ENCODE results near the gene OR9A4.

OR9A4 gene

DNA sequence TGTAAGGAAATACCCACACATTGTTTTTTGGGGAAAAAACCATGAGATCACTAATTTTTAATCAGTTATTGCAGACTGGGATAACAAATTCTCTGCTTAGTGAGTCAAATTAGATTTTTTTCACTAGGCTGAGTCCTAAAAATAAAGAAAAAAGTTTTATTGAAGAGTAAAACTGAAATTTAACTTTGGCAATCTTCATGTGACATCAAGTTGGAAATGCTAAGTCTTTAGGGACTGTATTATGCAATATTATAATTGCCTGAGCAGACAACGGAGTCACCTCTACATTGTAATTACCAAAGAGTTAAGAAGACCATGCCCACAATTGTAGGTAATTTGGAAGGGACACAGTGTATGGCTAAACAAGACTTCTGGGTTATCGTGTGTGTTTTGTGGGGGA is 32.8 kb downstream of the OR9A4 start:
- DNase-seq (ENCODE audit: low read depth in 2 of 2), result no peak

DNA sequence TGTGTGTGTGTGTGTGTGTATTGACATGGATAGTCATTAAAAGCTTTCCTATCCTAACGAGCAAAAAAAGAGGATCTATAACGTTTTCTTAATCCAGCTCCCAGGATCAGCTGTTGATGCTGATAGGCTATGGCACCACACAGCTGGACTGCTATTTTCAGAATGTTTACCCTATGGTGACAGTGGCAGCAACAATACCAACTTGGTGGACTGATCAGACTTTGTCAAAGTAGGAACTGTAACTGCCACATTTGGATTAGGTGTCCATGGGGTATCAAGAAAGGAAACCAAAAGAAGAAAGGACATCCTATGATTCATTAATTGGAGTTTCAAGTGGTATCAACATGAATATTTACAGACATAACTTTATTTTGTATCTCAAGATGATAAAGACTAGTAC is 33.3 kb downstream of the OR9A4 start:
- DNase-seq (ENCODE audit: low read depth in 2 of 2), result no peak

DNA sequence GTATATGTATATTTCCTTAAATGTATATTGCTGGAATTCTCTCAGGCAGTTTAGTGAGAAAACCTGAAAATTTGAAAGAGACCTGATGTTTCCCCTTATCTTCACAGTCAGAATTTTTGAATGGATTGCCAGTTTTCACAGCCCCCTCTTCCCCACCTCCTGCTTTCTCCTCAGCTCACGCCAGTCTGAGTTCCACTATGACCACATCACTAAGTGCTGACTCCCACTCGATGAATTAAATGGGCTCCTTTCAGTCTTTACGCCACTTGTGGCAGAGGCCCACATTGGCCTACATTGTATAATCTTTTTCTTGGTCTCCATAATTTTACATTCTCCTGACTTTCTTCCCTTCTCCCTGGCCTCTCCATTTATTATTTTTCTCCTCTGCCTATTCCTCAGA is 33.7 kb downstream of the OR9A4 start:
- DNase-seq (ENCODE audit: low read depth in 2 of 2), result no peak

DNA sequence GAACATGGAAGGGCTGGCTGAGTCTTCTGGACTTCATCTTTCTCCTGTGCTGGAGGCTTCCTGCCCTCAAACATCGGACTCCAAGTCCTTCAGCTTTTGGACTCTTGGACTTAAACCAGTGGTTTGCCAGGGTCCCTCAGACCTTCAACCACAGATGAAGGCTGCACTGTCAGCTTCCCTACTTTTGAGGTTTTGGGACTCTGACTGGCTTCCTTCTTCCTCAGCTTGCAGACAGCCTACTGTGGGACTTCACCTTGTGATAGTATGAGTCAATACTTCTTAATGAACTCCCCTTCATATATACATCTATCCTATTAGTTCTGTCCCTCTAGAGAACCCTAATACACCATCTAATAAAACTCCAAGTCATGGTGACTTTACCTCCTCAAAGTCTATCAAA is 34.6 kb downstream of the OR9A4 start:
- no peak for DNase-seq (ENCODE audit: low read depth in 2 of 2)

DNA sequence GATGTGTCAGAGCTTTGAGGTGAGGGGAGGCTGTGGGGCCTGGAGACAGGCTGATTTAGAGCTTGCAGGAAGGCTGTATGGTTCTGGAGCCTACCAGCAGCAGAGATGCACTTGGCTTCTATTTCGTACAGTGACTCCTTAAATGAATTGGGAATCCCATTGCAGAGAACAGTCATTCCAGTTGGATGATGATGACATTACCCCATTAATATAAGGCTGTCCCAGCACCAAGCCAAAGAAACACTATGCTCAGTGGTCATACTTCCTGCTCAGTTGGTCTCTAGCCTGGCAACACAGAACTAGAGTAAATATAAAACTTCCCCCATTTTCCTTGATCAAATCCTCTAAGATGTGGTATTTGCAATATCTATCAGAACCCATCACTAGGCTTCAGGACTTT is 36.3 kb downstream of the OR9A4 start:
- DNase-seq (ENCODE audit: low read depth in 2 of 2), result no peak

DNA sequence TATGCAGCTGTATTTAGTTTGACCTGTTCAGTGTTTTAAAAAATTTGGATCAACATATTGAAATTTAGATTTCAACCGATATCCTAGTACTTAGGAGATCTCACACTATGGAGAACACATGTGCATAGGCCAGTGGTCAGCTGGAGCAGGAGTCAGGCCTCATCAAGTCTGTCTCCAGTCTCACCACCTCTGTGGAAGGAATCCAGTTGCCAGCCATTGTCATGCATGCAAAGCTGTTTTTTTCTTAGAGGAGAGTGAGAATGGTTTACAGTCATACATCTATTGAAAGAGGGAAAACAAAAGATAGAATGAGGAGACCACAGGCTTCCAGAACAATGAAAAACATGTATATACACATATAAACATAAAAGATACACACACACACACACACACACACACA is 38.1 kb downstream of the OR9A4 start:
- no peak for DNase-seq (ENCODE audit: low read depth in 2 of 2)

DNA sequence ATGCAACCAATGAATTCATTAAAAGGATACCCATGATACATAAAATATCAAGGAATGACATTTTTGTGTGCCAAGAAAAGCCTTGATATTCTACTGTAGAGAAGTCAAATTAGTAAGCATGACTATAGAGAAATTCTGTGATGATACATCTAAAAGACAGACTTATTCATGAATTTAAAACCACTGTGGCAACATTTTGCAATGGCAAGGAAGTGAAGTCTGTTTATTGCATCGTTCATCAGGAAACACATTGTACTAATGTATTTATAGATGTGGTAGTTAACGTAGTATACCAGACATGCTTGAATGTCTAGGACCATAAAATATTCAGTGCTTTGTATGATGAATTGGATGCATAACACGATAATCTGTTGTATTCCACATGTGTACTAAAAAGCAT is 39.9 kb downstream of the OR9A4 start:
- no peak for DNase-seq (ENCODE audit: low read depth in 2 of 2)

DNA sequence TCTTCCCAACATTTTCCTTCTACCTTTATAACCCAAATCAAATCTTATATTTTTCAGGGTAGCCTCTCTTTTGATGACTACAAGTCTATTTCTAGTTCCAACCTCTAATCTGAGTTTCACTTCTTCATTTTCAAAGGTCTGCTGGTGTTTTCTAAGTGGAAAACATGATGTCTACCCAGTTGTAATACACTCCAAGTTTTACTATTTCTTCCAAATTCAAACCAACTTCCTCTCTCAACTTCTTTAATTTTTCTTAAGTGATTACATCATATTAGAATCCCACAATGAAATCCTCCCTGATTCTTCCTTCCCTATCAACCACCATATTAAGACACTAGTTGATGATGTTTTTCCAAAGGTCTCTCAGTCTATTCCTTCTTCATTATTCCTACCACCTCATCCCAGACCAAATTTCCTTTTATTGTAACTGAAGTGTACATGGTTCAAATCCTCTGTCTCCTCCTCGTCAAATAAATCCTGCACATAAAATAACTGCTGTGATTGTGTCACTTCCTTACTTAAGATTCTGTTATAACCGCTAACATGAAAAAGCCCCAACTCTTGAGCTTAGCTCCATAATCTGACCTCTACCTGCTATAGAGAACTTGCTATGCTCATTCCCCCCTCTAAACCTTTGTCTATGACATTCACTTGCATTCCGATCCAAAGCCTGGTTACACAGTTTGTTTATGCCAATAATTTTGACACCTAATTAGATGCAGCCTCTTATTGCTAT is 44.7 kb downstream of the OR9A4 start:
- DNase-seq (ENCODE audit: low read depth in 2 of 2), result no peak
